ENCODE measurements around the gene SCYL2.

- TF ChIP-seq POLR2A (IDR thresholded peaks at IDR 0.05; ENCODE audit: low read length) (no peak), GATA1 (IDR thresholded peaks at IDR 0.05; ENCODE audit: low read depth, low read length) (no peak)
Observed at GRCh38 chr12:100248886-100249285, 18.1 kb upstream of the SCYL2 start.
